H9 (cell line): ENCODE measurements around the gene PARD3. TPM values are rescaled to one million over a fixed set of nuclear protein-coding genes. Genes with fewer than 3 reads are reported as not detected.

ENCODE experiments used
- DNase-seq: peaks from one replicate; pipeline ENCODE4 v3.0.0-alpha.2; 2017
- H2AFZ ChIP-seq: one replicate; pipeline ENCODE4 v1.6.1; 2013; ENCODE audit warnings: mild to moderate bottlenecking, low read length, control low read depth, moderate library complexity
- H2AK5ac ChIP-seq: 2 replicates; pipeline ENCODE4 v1.6.1; 2013; ENCODE audit warnings: low read length, control low read depth, mixed read lengths; ENCODE audit not compliant: insufficient read length
- H2BK120ac ChIP-seq: one replicate; pipeline ENCODE4 v1.6.1; 2013; ENCODE audit warnings: low read depth, mild to moderate bottlenecking, low read length, control low read depth, inconsistent platforms; ENCODE audit not compliant: poor library complexity, severe bottlenecking
- H2BK12ac ChIP-seq: 2 replicates; pipeline ENCODE4 v1.6.1; 2013; ENCODE audit warnings: low read length, control low read depth, mixed read lengths, low read depth; ENCODE audit not compliant: insufficient read length
- H2BK15ac ChIP-seq: 2 replicates; pipeline ENCODE4 v1.6.1; 2013; ENCODE audit warnings: low read depth, low read length, control low read depth
- H2BK20ac ChIP-seq: one replicate; pipeline ENCODE4 v1.6.1; 2013; ENCODE audit warnings: low read depth, mild to moderate bottlenecking, low read length, control low read depth, inconsistent platforms; ENCODE audit not compliant: poor library complexity, severe bottlenecking
- H2BK5ac ChIP-seq: 2 replicates; pipeline ENCODE4 v1.6.1; 2013; ENCODE audit warnings: low read length, control low read depth, mixed read lengths; ENCODE audit not compliant: insufficient read length
- H3K14ac ChIP-seq: 2 replicates; pipeline ENCODE4 v1.6.1; 2013; ENCODE audit warnings: low read length, control low read depth; ENCODE audit not compliant: insufficient read depth
- H3K18ac ChIP-seq: 2 replicates; pipeline ENCODE4 v1.6.1; 2013; ENCODE audit warnings: low read depth, mild to moderate bottlenecking, mixed read lengths, low read length, control low read depth; ENCODE audit not compliant: insufficient read length
- H3K23ac ChIP-seq: 2 replicates; pipeline ENCODE4 v1.6.1; 2013; ENCODE audit warnings: low read length, control low read depth, mixed read lengths, low read depth; ENCODE audit not compliant: insufficient read length
- H3K23me2 ChIP-seq: 2 replicates; pipeline ENCODE4 v1.6.1; 2013; ENCODE audit warnings: low read depth, mild to moderate bottlenecking, mixed read lengths, low read length, control low read depth; ENCODE audit not compliant: insufficient read length, poor library complexity, severe bottlenecking
- H3K27ac ChIP-seq: 2 replicates; pipeline ENCODE4 v1.5.1; 2013; ENCODE audit warnings: low read length, control low read depth, mixed read lengths, low read depth; ENCODE audit not compliant: insufficient read length
- H3K27me3 ChIP-seq: 2 replicates; pipeline ENCODE4 v1.6.1; 2013; ENCODE audit warnings: low read length, control low read depth, inconsistent platforms; ENCODE audit not compliant: insufficient read depth
- H3K4ac ChIP-seq: 2 replicates; pipeline ENCODE4 v1.6.1; 2013; ENCODE audit warnings: low read depth, mild to moderate bottlenecking, control low read depth, inconsistent platforms, low read length, moderate library complexity
- H3K4me1 ChIP-seq: 2 replicates; pipeline ENCODE4 v1.6.1; 2013; ENCODE audit warnings: low read length, control low read depth, inconsistent platforms; ENCODE audit not compliant: insufficient read depth
- H3K4me2 ChIP-seq: 2 replicates; pipeline ENCODE4 v1.6.1; 2013; ENCODE audit warnings: low read length, control low read depth, mixed read lengths; ENCODE audit not compliant: insufficient read length, insufficient read depth
- H3K56ac ChIP-seq: 2 replicates; pipeline ENCODE4 v1.6.1; 2013; ENCODE audit warnings: low read depth, mild to moderate bottlenecking, mixed read lengths, low read length, control low read depth; ENCODE audit not compliant: insufficient read length
- H3K79me1 ChIP-seq: 2 replicates; pipeline ENCODE4 v1.6.1; 2013; ENCODE audit warnings: low read depth, mild to moderate bottlenecking, moderate library complexity, low read length, control low read depth, inconsistent platforms; ENCODE audit not compliant: insufficient read depth, poor library complexity, severe bottlenecking
- H3K79me2 ChIP-seq: 2 replicates; pipeline ENCODE4 v1.6.1; 2013; ENCODE audit warnings: low read length, control low read depth, inconsistent platforms; ENCODE audit not compliant: insufficient read depth
- H3K9ac ChIP-seq: 2 replicates; pipeline ENCODE4 v1.6.1; 2013; ENCODE audit warnings: low read length, control low read depth, mixed read lengths; ENCODE audit not compliant: insufficient read length; ENCODE audit errors: extremely low read depth
- H3K9me3 ChIP-seq: one replicate; pipeline ENCODE4 v1.6.1; 2013; ENCODE audit warnings: low read depth, low read length, inconsistent platforms; ENCODE audit not compliant: control insufficient read depth
- H3T11ph ChIP-seq: one replicate; pipeline ENCODE4 v1.6.1; 2013; ENCODE audit warnings: mild to moderate bottlenecking, low read length, control low read depth, inconsistent platforms
- H4K20me1 ChIP-seq: one replicate; pipeline ENCODE4 v1.6.1; 2013; ENCODE audit not compliant: control insufficient read depth, insufficient read length, insufficient read depth
- H4K5ac ChIP-seq: 2 replicates; pipeline ENCODE4 v1.6.1; 2013; ENCODE audit warnings: low read depth, mild to moderate bottlenecking, mixed read lengths, low read length, control low read depth; ENCODE audit not compliant: insufficient read length
- H4K8ac ChIP-seq: replicated peaks from 2 replicates; pipeline ENCODE4 v1.6.1; 2013; ENCODE audit warnings: low read length, control low read depth, mixed read lengths, low read depth; ENCODE audit not compliant: insufficient read length
- H4K91ac ChIP-seq: 2 replicates; pipeline ENCODE4 v1.6.1; 2013; ENCODE audit warnings: low read depth, mild to moderate bottlenecking, moderate library complexity, mixed read lengths, low read length, control low read depth; ENCODE audit not compliant: insufficient read length
- H3K27ac Mint-ChIP-seq, 3 experiments: 2 replicates in 2 of 3; 3 replicates in 1 of 3; pipeline ENCODE4 v1.8.0; 2020 to 2021; ENCODE audit warnings: mixed read lengths in 3 of 3, mild to moderate bottlenecking in 1 of 3, moderate library complexity in 1 of 3
- H3K27me3 Mint-ChIP-seq: 2 replicates; pipeline ENCODE4 v1.8.0; 2021; ENCODE audit warnings: low read depth, mild to moderate bottlenecking, moderate library complexity, mixed read lengths
- H3K36me3 Mint-ChIP-seq, 3 experiments: 2 replicates in 2 of 3; 3 replicates in 1 of 3; pipeline ENCODE4 v1.8.0; 2020 to 2021; ENCODE audit warnings: low read depth in 3 of 3, mixed read lengths in 3 of 3; ENCODE audit not compliant: insufficient read depth in 1 of 3
- H3K4me1 Mint-ChIP-seq, 2 experiments: 2 replicates each; pipeline ENCODE4 v1.8.0; 2020; ENCODE audit warnings: mixed read lengths in 2 of 2
- H3K4me3 Mint-ChIP-seq, 2 experiments: 2 replicates in 1 of 2; 3 replicates in 1 of 2; pipeline ENCODE4 v1.8.0; 2020 to 2021; ENCODE audit warnings: mild to moderate bottlenecking in 2 of 2, mixed read lengths in 2 of 2, moderate library complexity in 1 of 2
- H3K9me3 Mint-ChIP-seq, 2 experiments: 2 replicates in 1 of 2; 3 replicates in 1 of 2; pipeline ENCODE4 v1.8.0; 2020; ENCODE audit warnings: mild to moderate bottlenecking in 2 of 2, mixed read lengths in 2 of 2, moderate library complexity in 1 of 2
- WGBS: extraction: QIAGEN DNeasy Blood & Tissue Kit; methylation state at CpG from one replicate; pipeline ENCODE4 v1.1.7; 2013; ENCODE audit warnings: missing lambda C conversion rate, low lambda C conversion rate, mixed read lengths; ENCODE audit not compliant: insufficient read length; ENCODE audit errors: extremely low coverage; 5-methylcytosine and 5-hydroxymethylcytosine counted together
- total RNA-seq: library from RNA; stranded (reverse); gene quantifications from 2 replicates; pipeline ENCODE4 v1.2.1, GENCODE V29; 2021
- TF ChIP-seq, protein P1 (sequence below): fragments of 200-600 bp; sonication (generic); conservative IDR thresholded peaks from 3 replicates; pipeline ENCODE4 v1.8.0; 2021; ENCODE audit warnings: antibody characterized with exemption, mild to moderate bottlenecking

PARD3 gene
- total RNA-seq, 1 experiment from 2014 or later, result 44.7 TPM

DNA sequence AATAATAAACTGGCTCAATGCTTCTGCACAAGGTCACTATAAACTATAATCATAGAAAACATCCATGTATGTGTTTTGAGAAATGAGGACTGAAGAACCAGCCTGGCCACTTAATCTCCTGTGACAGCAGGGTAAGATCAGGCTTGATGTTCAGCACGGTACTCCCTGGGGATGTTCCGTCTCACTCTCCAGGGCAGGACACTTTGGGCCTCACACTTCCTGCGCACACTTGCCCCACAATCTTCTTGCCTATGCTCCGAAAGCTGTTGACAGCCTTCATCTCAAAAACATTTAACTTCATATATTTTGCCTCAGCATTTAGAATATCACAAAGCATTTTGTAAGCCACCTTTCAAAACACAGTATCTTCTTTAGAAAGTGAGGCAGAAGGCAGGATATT is 92.7 kb downstream of the PARD3 start:
- no peak overlapping the region for H2AFZ ChIP-seq
- no peaks in the 10 kb centered on the region for H3K4me1 ChIP-seq
- no peak overlapping the region for H4K8ac ChIP-seq
- no peak overlapping the region for H3K18ac ChIP-seq
- no peaks in the 10 kb centered on the region for H3K9me3 ChIP-seq
- Mint-ChIP-seq H3K36me3 (no peaks in the 10 kb centered on the region; a peak in 1 of 7 replicates), H3K4me1 (peaks cover 19% of the 10 kb centered on the region in 2 experiments), H3K27me3 (no peaks in the 10 kb centered on the region), H3K4me3 (no peak overlapping the region), H3K27ac (peak overlapping the region in 1 of 3 experiments; percentile 23; a peak in 1 of 7 replicates), H3K9me3 (no peaks in the 10 kb centered on the region)
- peaks cover 11% of the 10 kb centered on the region for H3K79me1 ChIP-seq
- no peak overlapping the region for H2BK12ac ChIP-seq
- H3K27me3 ChIP-seq, result no peaks in the 10 kb centered on the region
- H3K14ac ChIP-seq, result no peak overlapping the region
- H3K56ac ChIP-seq, result no peak overlapping the region
- peaks cover 7% of the 10 kb centered on the region; the same call in 1 of the 2 replicates for H3K79me2 ChIP-seq
- no peaks in the 10 kb centered on the region for H3K23me2 ChIP-seq
- no peak overlapping the region for H2BK120ac ChIP-seq
- no peak overlapping the region for H3T11ph ChIP-seq
- no peaks in the 10 kb centered on the region for H4K20me1 ChIP-seq
- no peak overlapping the region for H2BK20ac ChIP-seq
- H2BK15ac ChIP-seq, result no peak overlapping the region
- H3K27ac ChIP-seq, result no peak overlapping the region
- H4K5ac ChIP-seq, result no peak overlapping the region
- no peak overlapping the region for H4K91ac ChIP-seq
- WGBS, result no CpG with 5 or more reads among the region's 4 CpGs
- H3K4me2 ChIP-seq, result no peak overlapping the region
- no peak for DNase-seq
- TF ChIP-seq, protein P1, sequence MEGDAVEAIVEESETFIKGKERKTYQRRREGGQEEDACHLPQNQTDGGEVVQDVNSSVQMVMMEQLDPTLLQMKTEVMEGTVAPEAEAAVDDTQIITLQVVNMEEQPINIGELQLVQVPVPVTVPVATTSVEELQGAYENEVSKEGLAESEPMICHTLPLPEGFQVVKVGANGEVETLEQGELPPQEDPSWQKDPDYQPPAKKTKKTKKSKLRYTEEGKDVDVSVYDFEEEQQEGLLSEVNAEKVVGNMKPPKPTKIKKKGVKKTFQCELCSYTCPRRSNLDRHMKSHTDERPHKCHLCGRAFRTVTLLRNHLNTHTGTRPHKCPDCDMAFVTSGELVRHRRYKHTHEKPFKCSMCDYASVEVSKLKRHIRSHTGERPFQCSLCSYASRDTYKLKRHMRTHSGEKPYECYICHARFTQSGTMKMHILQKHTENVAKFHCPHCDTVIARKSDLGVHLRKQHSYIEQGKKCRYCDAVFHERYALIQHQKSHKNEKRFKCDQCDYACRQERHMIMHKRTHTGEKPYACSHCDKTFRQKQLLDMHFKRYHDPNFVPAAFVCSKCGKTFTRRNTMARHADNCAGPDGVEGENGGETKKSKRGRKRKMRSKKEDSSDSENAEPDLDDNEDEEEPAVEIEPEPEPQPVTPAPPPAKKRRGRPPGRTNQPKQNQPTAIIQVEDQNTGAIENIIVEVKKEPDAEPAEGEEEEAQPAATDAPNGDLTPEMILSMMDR, result no peak
- H2BK5ac ChIP-seq, result no peak overlapping the region
- no peak overlapping the region for H2AK5ac ChIP-seq
- no peak overlapping the region for H3K9ac ChIP-seq
- H3K4ac ChIP-seq, result no peak overlapping the region
- no peak overlapping the region for H3K23ac ChIP-seq
